Naive B cell (primary cell): ENCODE measurements around the gene FARP1. TPM values are rescaled to one million over a fixed set of nuclear protein-coding genes. Genes with fewer than 3 reads are reported as not detected.
"Not testable (repeated sequence)": the region's sequence is repeated elsewhere in the genome, so short reads cannot be mapped to it uniquely, and the experiment has no call there.

Experiments
- ATAC-seq, 2 donors: fragments of 150-1000 bp; cut with Tn5 transposase; 2 replicates each; pipeline ENCODE4 v1.10.0; 2021; ENCODE audit warnings: low read depth in 2 of 2, mild to moderate bottlenecking in 2 of 2, moderate library complexity in 2 of 2
- DNase-seq: peaks from one replicate; pipeline ENCODE4 v3.0.0; 2022
- H3K27ac Mint-ChIP-seq, 6 donors: one replicate each; pipeline ENCODE4 v1.8.0; 2020 to 2022; ENCODE audit warnings: mild to moderate bottlenecking in 6 of 6, mixed read lengths in 6 of 6, moderate library complexity in 5 of 6, inconsistent platforms in 2 of 6
- H3K27me3 Mint-ChIP-seq, 3 donors: one replicate each; pipeline ENCODE4 v1.8.0; 2021 to 2022; ENCODE audit warnings: mixed read lengths in 3 of 3, mild to moderate bottlenecking in 1 of 3
- H3K36me3 Mint-ChIP-seq, 2 donors: one replicate each; pipeline ENCODE4 v1.8.0; 2020 to 2022; ENCODE audit warnings: mixed read lengths in 2 of 2, inconsistent platforms in 1 of 2, mild to moderate bottlenecking in 1 of 2
- H3K4me1 Mint-ChIP-seq, 3 donors: one replicate each; pipeline ENCODE4 v1.8.0; 2020 to 2022; ENCODE audit warnings: mixed read lengths in 3 of 3, inconsistent platforms in 1 of 3, mild to moderate bottlenecking in 1 of 3, moderate library complexity in 1 of 3
- H3K4me3 Mint-ChIP-seq, 8 donors: one replicate each; pipeline ENCODE4 v1.8.0; 2020 to 2022; ENCODE audit warnings: mild to moderate bottlenecking in 8 of 8, mixed read lengths in 8 of 8, moderate library complexity in 8 of 8, inconsistent platforms in 2 of 8
- H3K9me3 Mint-ChIP-seq, 7 donors: one replicate each; pipeline ENCODE4 v1.8.0; 2020 to 2022; ENCODE audit warnings: mixed read lengths in 7 of 7, mild to moderate bottlenecking in 5 of 7, inconsistent platforms in 2 of 7, moderate library complexity in 1 of 7
- polyA plus RNA-seq, 6 donors: library from polyadenylated mRNA; unstranded; fragments of 300-500 nt; fragmentation: Illumina TruSeq; gene quantifications; one replicate each; pipeline ENCODE4 v1.2.3, GENCODE V29; 2021; ENCODE audit warnings: low read depth in 6 of 6

The FARP1 gene
- polyA plus RNA-seq, 6 donors from 2014 or later = 0.44 to 1.2 (median 0.86) TPM; not detected in 1

- Mint-ChIP-seq H3K27ac (no peak overlapping the region), H3K4me3 (no peak overlapping the region), H3K36me3 (no peaks in the 10 kb centered on the region), H3K4me1 (no peaks in the 10 kb centered on the region), H3K9me3 (no peaks in the 10 kb centered on the region), H3K27me3 (peaks cover 0 to 6% (median 5%) of the 10 kb centered on the region in 3 donors)
- ATAC-seq (no peak), DNase-seq (no peak)
These were observed 208.7 kb downstream of the FARP1 start for GRCh38 chr13:98351636-98352035.

- ATAC-seq (no peak), DNase-seq (no peak)
- Mint-ChIP-seq H3K9me3 (peaks cover 0 to 4% (median 2%) of the 10 kb centered on the region in 7 donors), H3K4me1 (no peaks in the 10 kb centered on the region), H3K27ac (peak overlapping the region in 1 of 6 donors; percentile 29), H3K27me3 (peaks cover 0 to 8% (median 5%) of the 10 kb centered on the region in 3 donors), H3K4me3 (no peak overlapping the region), H3K36me3 (no peaks in the 10 kb centered on the region)
These were observed 209.3 kb downstream of the FARP1 start for GRCh38 chr13:98352226-98352625.

- Mint-ChIP-seq H3K4me1 (no peaks in the 10 kb centered on the region), H3K9me3 (peaks cover 2 to 13% (median 6%) of the 10 kb centered on the region in 7 donors), H3K27ac (no peak overlapping the region), H3K36me3 (no peaks in the 10 kb centered on the region), H3K27me3 (peaks cover 8 to 19% (median 9%) of the 10 kb centered on the region in 3 donors), H3K4me3 (no peak overlapping the region)
- no peak for ATAC-seq
- DNase-seq = no peak
These were observed 210.9 kb downstream of the FARP1 start for GRCh38 chr13:98353750-98354149.

- Mint-ChIP-seq H3K9me3 (peaks cover 2 to 13% (median 8%) of the 10 kb centered on the region in 7 donors), H3K4me1 (no peaks in the 10 kb centered on the region), H3K27ac (no peak overlapping the region), H3K36me3 (no peaks in the 10 kb centered on the region), H3K27me3 (peaks cover 11 to 39% (median 21%) of the 10 kb centered on the region in 3 donors), H3K4me3 (no peak overlapping the region)
- DNase-seq (no peak), ATAC-seq (no peak)
These were observed 216.0 kb downstream of the FARP1 start for GRCh38 chr13:98358937-98359336.

- Mint-ChIP-seq H3K4me1 (no peaks in the 10 kb centered on the region), H3K36me3 (no peaks in the 10 kb centered on the region), H3K4me3 (no peak overlapping the region), H3K27me3 (peaks cover 11 to 40% (median 24%) of the 10 kb centered on the region in 3 donors), H3K27ac (peak overlapping the region in 1 of 6 donors; percentile 25), H3K9me3 (peaks cover 2 to 13% (median 8%) of the 10 kb centered on the region in 7 donors)
- DNase-seq (no peak), ATAC-seq (no peak)
These were observed 217.7 kb downstream of the FARP1 start for GRCh38 chr13:98360545-98360944.

GRCh38 chr13:98363326-98363725, 220.4 kb downstream of the FARP1 start:
- no peaks in the 10 kb centered on the region for H3K36me3 Mint-ChIP-seq
- peak overlapping the region in 1 of 6 donors; percentile 61 for H3K27ac Mint-ChIP-seq
- H3K27me3 Mint-ChIP-seq = peaks cover 7 to 27% (median 20%) of the 10 kb centered on the region in 3 donors
- ATAC-seq = no peak
- no peaks in the 10 kb centered on the region for H3K4me1 Mint-ChIP-seq
- no peak for DNase-seq
- no peak overlapping the region for H3K4me3 Mint-ChIP-seq
- H3K9me3 Mint-ChIP-seq = peaks cover 0 to 3% (median 0%) of the 10 kb centered on the region in 7 donors

GRCh38 chr13:98364179-98364578, 221.3 kb downstream of the FARP1 start:
- no peak overlapping the region for H3K27ac Mint-ChIP-seq
- DNase-seq (no peak), ATAC-seq (no peak)
- H3K4me1 Mint-ChIP-seq = no peaks in the 10 kb centered on the region
- H3K4me3 Mint-ChIP-seq = no peak overlapping the region
- H3K36me3 Mint-ChIP-seq = no peaks in the 10 kb centered on the region
- peaks cover 7 to 27% (median 18%) of the 10 kb centered on the region in 3 donors for H3K27me3 Mint-ChIP-seq
- peaks cover 0 to 3% (median 0%) of the 10 kb centered on the region in 7 donors for H3K9me3 Mint-ChIP-seq

- Mint-ChIP-seq H3K4me3 (no peak overlapping the region), H3K9me3 (peaks cover 0 to 4% (median 0%) of the 10 kb centered on the region in 7 donors), H3K27me3 (peaks cover 7 to 25% (median 20%) of the 10 kb centered on the region in 3 donors), H3K27ac (no peak overlapping the region), H3K4me1 (no peaks in the 10 kb centered on the region), H3K36me3 (no peaks in the 10 kb centered on the region)
- no peak for DNase-seq
- ATAC-seq = no peak
These were observed 221.8 kb downstream of the FARP1 start for GRCh38 chr13:98364647-98365046.

GRCh38 chr13:98365302-98365701, 222.4 kb downstream of the FARP1 start:
- ATAC-seq (no peak), DNase-seq (no peak)
- no peaks in the 10 kb centered on the region for H3K36me3 Mint-ChIP-seq
- no peak overlapping the region for H3K4me3 Mint-ChIP-seq
- peaks cover 7 to 30% (median 27%) of the 10 kb centered on the region in 3 donors for H3K27me3 Mint-ChIP-seq
- H3K4me1 Mint-ChIP-seq = no peaks in the 10 kb centered on the region
- H3K9me3 Mint-ChIP-seq = peaks cover 0 to 10% (median 4%) of the 10 kb centered on the region in 7 donors
- H3K27ac Mint-ChIP-seq = no peak overlapping the region

GRCh38 chr13:98366010-98366409, 223.1 kb downstream of the FARP1 start:
- Mint-ChIP-seq H3K9me3 (peaks cover 0 to 10% (median 4%) of the 10 kb centered on the region in 7 donors), H3K36me3 (no peaks in the 10 kb centered on the region), H3K27me3 (peaks cover 6 to 31% (median 30%) of the 10 kb centered on the region in 3 donors), H3K4me3 (no peak overlapping the region), H3K4me1 (no peaks in the 10 kb centered on the region), H3K27ac (no peak overlapping the region)
- DNase-seq = no peak
- no peak for ATAC-seq

GRCh38 chr13:98366443-98366842, 223.5 kb downstream of the FARP1 start:
- ATAC-seq = no peak
- Mint-ChIP-seq H3K9me3 (peaks cover 0 to 10% (median 4%) of the 10 kb centered on the region in 7 donors), H3K27ac (no peak overlapping the region), H3K27me3 (peaks cover 7 to 34% (median 33%) of the 10 kb centered on the region in 3 donors), H3K4me3 (no peak overlapping the region), H3K36me3 (no peaks in the 10 kb centered on the region), H3K4me1 (no peaks in the 10 kb centered on the region)
- no peak for DNase-seq

GRCh38 chr13:98366959-98367358, 224.1 kb downstream of the FARP1 start:
- Mint-ChIP-seq H3K4me3 (no peak overlapping the region), H3K4me1 (no peaks in the 10 kb centered on the region), H3K36me3 (no peaks in the 10 kb centered on the region), H3K9me3 (peaks cover 0 to 10% (median 4%) of the 10 kb centered on the region in 7 donors), H3K27me3 (peaks cover 11 to 37% (median 37%) of the 10 kb centered on the region in 3 donors), H3K27ac (no peak overlapping the region)
- no peak for DNase-seq
- no peak for ATAC-seq

GRCh38 chr13:98368019-98368418, 225.1 kb downstream of the FARP1 start:
- no peaks in the 10 kb centered on the region for H3K36me3 Mint-ChIP-seq
- no peak for DNase-seq
- H3K9me3 Mint-ChIP-seq = peaks cover 0 to 10% (median 4%) of the 10 kb centered on the region in 7 donors
- H3K4me3 Mint-ChIP-seq = no peak overlapping the region
- H3K27me3 Mint-ChIP-seq = peaks cover 8 to 28% (median 26%) of the 10 kb centered on the region in 3 donors
- H3K4me1 Mint-ChIP-seq = no peaks in the 10 kb centered on the region
- ATAC-seq = no peak
- no peak overlapping the region for H3K27ac Mint-ChIP-seq

- Mint-ChIP-seq H3K27me3 (peaks cover 7 to 24% (median 20%) of the 10 kb centered on the region in 3 donors), H3K9me3 (peaks cover 1 to 15% (median 6%) of the 10 kb centered on the region in 7 donors)
- not testable (repeated sequence) for H3K27ac Mint-ChIP-seq, H3K36me3 Mint-ChIP-seq, ATAC-seq, H3K4me3 Mint-ChIP-seq, H3K4me1 Mint-ChIP-seq, DNase-seq
These were observed 226.6 kb downstream of the FARP1 start for GRCh38 chr13:98369520-98369919.
